C1 segment of cervical spinal cord (tissue), 14 donors: ENCODE data around the gene CACNA1G.

Source experiments
- DNase-seq, 14 donors: peaks; one replicate each; lab custom pipeline; 2025; lab: John Stamatoyannopoulos, UW

CACNA1G gene

DNA sequence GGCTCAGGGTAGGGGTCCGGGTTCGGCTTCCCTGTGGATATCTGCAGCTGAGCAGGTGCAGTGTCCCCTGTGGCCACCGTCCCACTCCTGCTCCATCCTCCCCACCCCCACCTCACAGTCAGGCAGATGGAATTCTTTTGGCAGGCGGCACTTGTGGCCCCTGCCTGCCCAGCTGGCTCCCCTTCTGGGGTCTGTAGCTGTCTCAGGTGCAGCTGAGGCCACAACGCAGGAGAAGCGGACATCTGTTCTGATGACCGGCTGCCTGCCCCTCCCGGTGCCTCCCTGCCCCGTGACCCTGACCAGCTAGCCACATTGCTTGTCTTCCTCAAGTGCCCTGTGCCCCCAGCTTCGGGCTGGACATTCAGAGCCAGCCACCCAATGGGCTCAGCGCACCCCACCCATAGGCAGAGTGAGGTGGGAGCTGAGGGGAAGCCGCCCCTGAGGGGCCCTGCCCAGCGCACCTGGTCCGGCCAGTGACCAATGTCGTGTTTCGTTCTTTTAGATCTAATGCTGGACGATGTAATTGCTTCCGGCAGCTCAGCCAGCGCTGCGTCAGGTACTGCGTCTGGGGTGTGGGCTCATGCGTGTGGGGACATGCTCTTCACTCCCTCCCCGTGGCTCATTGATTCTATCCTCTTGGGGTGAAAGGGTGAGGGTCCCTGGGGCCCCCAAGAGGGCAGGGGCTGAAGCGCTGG, 49.0 kb downstream of the CACNA1G start:
- no peak for DNase-seq

DNA sequence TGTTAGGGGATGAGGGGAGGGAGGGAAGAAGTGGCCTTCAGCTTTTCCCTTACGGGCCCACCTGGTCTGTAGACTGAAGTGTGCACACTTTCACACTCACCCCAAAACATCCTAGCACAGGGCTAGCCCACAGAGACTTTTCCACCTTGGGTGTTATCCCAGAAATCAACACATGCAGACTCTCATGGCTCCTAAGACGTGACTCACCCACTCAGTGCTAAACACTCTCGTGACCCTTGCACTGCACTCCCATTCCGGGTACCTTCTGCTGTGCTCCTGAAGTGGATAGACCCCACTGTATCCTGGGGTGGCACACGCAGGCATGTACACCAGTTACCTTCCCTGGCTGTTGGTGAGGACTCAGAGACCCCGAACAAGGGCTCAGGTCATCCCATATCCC, 51.1 kb downstream of the CACNA1G start:
- DNase-seq, result no peak

DNA sequence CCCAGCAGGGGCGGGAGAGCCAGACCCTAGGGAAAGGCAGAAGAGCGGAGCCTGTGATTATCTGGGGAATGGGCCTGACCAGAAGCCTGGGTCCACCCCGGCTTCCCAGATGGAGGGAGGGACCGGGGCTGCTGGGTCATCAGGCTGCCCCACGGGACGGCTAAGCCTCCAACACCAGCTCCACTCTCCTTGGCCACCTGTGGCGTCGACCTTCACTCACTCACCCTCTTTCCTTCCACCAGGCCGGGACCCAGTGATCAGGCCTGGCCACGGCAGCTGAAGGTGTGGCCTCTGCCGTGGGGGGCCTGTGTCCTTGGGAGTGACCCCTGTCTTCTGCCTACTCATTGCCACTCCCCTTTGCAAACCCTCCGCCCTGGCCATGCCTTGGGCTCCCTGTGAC, 51.8 kb downstream of the CACNA1G start:
- DNase-seq, result no peak

DNA sequence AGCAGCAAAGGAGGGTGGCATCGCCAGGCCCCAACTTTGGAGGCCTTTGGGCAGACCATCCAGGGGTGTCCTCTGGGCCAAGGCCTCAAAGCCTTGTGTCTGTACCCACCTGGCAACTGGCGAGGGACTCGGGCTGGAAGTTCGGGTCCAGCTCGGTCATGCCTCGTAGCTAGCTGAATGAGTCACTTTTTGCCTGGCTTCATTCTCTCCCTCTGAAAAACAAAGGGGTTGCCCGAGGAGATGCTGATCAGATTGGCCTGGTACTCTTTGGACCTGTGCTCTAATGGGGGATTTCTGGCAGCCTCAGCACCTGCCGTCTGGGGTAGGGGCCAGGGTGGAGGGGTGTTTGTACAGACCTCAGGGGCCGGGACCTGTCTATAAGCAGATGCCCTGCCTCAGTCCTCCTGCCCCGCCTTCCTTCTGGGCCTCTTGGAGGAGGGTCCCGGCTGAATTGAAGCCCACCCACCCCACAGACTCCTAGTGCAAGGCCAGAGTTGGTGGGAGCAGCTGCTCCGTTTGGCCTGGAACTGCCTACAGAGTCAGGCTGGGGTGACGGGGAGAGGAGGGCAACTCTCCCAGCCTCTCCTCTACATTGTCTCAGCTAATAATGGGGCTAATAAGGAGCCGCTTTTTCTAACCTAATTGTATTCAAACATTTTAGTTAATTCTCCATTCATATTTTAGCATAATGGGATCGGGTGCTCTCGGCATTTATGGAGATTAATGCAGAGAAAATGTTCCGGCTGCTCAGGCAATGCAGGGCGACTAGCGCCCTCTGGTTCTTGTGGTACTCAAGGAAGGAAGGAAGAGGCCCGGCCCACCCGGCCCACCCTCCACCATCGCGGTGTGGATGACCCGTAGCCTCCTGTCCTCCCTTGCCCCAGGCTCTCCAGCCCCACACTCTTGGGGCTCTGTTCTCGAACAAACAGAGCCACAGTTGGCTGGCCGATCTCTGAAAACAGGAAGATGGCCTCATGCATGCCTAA, 52.8 kb downstream of the CACNA1G start:
- DNase-seq, result no peak

DNA sequence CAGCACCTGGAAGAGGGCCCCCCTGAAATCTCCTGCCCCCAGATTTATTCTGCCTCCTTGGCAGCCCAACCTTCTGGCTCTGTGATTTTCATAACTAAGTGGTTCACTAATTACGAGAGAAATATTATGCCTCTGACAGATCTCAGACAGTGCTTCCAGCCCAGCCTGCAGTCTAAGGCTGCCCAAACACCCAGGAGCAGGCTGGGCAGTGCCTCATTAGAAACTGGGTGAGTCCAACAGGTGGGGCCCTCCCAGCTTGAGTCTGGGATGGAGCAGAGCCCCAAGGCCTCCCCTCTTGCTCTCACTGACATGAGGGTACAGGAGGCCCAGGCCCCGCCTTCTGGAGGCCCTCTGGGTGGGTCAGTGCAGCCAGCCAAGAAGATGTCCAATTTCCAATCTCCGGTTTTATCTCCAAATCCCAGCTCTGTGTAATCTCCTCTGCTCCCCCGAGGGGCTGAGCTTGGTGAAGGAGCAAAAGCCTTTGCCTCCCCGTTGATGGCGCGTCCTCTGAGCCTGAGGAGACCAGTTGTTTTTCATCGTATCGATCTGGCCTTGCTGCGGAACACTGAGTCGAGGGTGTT, 54.0 kb downstream of the CACNA1G start:
- DNase-seq, result no peak

DNA sequence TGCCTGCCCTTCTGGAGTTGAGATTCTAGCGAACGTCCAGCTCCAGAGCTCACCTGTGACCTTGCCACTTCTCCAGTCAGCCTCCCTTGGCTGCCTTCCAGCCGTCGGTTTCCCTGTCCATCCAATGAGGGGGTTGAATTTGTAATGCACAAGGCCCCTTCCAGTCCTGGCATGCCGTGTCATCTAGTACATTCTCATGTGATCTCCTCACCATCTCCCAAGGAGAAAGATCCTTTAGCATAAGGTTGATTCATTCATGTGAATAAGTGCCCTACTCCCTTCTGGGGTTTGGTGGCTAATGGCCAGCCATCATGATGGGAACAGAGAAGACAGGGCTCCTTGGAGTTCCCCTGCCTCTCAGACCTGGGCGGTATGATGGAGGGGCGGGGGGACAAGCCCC, 55.3 kb downstream of the CACNA1G start:
- no peak for DNase-seq

DNA sequence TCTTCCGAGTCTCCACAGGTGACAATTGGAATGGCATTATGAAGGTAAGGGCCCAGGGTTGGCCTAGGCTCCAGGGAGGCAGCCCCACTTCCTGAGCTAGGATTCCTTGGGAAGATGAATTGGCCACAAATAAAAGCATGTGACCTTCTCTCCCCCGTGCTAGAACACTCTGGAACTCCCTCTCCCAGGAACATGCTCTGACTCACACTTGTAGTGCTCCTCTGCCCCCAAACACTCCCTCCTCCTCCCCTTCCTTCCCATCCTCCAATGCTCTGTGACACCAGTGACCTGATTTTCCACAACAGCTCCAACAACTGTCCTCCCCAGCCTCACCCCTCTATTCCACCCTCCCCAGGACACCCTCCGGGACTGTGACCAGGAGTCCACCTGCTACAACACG, 57.8 kb downstream of the CACNA1G start:
- DNase-seq, result no peak

DNA sequence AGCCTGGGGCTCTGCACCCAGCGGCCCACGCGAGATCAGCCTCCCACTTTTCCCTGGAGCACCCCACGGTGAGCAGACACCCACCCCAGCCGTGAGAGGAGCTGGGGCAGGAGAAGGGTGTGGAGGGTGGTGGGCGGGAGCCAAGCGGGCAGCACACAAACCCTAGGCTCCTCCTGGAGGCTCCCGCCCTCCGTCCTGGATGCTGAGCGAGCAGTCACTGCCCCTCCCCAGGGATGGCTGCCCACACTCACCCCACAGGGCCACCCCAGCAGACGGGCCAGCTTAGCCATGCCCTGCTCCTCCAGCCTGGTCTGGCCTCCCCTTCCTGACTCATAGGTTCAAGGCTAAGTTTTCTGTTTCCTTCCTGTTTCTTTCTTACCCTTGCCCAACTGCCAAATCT, 58.4 kb downstream of the CACNA1G start:
- DNase-seq, result no peak

DNA sequence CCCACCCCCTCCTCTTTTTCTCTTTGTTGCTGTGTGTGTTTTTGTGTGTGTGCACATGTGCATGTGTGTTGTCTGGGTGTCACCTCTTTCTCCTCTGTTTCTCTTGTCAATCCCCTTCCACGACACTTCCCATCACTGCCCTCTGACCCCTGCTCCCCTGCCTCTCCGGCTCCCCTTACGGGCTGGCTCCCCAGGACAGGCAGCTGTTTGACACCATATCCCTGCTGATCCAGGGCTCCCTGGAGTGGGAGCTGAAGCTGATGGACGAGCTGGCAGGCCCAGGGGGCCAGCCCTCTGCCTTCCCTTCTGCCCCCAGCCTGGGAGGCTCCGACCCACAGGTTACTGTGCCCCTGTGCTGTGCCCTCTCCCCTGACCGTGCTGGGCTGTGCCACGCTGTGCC, 59.0 kb downstream of the CACNA1G start:
- DNase-seq, result no peak

DNA sequence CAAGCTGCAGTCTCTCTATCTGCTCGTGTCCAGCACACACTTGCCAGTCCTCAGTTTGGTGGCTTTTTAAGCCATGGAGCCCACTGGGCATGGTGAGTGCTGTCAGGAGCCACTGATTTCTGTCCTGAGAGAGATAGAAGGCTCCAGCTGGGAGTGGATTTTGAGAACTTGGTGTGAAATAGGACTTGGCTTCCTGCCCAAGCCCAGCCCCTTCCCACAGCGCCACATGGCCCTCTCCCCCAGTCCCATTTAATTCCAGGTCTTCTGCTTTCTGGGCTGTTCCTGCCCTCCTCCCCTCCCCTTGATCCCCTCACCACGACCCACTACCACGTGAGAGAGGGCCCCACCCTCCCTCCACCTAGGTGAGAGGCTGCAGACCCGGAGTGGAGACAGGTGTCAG, 59.7 kb downstream of the CACNA1G start:
- DNase-seq, result no peak

DNA sequence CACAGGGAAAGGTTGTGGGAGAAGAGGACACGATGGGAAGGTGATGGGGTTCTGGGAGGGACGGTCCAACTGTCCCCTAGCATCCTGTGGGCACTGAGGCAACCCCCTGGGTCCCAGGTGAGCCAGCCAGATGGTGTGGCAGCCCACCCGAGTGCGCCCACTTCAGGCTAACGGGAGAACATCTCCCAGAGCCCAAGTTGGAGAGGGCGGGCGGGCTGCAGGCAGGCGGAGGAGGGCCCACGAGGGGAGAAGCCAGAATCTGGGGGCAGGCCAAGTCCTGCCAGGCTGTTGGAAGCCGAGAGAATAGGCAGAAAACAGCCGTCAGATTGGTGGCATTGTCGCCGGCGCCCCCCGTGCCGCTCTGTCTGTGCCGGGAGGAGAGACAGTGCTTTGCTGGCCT, 60.3 kb downstream of the CACNA1G start:
- DNase-seq, result peak in 1 of 14 donors; percentile 51

DNA sequence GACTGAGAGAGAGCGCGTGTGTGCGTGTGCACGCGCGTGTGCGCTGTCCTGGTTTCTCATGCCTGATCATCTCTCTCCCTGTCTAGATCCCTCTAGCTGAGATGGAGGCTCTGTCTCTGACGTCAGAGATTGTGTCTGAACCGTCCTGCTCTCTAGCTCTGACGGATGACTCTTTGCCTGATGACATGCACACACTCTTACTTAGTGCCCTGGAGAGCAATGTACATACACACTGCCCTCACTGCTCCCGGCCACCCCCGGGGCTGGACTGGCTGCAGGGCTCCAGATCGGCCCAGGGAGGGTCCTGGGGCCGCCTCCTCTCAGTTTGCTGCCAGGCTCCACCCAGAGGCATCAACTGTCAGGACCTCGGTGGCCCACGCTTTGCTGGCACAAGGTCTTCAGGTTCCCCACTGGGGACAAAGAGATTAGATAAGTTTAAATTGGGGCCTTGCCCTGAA, 61.1 kb downstream of the CACNA1G start:
- peak in 1 of 14 donors; percentile 34 for DNase-seq

DNA sequence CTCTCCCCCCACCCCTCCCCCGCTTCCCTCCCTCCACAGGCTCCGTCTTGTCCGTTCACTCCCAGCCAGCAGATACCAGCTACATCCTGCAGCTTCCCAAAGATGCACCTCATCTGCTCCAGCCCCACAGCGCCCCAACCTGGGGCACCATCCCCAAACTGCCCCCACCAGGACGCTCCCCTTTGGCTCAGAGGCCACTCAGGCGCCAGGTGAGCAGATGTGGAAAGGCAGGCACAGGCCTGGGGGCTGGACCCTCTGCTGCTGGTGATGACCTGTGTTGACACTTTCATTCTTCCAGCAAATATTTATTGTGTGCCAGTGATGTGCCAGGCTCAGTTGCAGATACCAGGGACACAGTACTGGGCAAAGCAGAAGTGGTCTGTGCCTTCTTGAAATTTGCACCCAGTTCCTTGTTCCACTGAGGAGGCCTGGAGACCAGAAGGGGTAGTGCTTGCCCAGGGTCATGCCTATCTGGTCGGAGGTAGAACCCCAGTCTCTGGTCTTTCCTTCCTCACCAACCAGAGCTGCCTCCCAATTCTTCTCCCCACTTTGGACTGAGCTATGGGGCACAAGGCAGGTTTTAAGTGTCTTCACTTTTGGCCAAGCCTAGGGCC, 63.9 kb downstream of the CACNA1G start:
- peak in 1 of 14 donors; percentile 17 for DNase-seq

DNA sequence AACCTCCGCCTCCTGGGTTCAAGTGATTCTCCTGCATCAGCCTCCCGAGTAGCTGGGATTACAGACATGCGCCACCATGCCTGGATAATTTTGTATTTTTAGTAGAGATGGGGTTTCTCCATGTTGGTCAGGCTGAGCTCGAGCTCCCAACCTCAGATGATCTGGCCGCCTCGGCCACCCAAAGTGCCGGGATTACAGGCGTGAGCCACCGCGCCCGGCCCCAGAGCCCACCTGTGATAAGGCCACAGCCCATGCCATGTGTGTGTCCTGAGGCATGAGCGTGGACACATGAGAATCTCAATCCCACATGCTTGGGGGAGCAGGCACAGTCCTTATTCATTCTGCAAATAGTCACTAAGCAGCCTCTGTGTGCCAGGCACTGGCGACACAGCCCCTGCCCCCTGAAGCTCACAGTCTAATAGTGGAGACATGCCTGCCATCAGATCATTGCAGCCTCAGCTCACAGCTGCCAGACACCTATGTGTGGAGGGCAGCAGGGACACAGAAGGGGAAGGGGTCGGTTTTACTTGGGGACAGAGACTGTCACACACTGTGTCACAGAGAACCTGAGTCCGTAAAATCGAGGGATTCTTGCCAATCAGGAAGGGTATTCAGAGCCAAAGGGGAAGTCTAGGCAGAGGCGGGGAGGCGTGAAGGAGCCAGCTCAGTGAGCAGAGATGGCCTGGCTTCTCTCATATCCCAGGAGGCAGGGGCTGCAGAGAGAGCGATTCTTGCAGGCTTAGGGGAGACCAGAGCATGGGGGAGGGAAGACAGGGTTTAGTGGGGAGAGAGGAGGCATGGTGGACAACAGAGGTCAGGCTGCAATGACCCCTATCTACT, 64.7 kb downstream of the CACNA1G start:
- DNase-seq, result no peak

DNA sequence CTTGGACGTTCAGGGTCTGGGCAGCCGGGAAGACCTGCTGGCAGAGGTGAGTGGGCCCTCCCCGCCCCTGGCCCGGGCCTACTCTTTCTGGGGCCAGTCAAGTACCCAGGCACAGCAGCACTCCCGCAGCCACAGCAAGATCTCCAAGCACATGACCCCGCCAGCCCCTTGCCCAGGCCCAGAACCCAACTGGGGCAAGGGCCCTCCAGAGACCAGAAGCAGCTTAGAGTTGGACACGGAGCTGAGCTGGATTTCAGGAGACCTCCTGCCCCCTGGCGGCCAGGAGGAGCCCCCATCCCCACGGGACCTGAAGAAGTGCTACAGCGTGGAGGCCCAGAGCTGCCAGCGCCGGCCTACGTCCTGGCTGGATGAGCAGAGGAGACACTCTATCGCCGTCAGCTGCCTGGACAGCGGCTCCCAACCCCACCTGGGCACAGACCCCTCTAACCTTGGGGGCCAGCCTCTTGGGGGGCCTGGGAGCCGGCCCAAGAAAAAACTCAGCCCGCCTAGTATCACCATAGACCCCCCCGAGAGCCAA, 65.6 kb downstream of the CACNA1G start:
- DNase-seq, result peak in 7 of 14 donors; percentile 9 to 57 (median 22)

DNA sequence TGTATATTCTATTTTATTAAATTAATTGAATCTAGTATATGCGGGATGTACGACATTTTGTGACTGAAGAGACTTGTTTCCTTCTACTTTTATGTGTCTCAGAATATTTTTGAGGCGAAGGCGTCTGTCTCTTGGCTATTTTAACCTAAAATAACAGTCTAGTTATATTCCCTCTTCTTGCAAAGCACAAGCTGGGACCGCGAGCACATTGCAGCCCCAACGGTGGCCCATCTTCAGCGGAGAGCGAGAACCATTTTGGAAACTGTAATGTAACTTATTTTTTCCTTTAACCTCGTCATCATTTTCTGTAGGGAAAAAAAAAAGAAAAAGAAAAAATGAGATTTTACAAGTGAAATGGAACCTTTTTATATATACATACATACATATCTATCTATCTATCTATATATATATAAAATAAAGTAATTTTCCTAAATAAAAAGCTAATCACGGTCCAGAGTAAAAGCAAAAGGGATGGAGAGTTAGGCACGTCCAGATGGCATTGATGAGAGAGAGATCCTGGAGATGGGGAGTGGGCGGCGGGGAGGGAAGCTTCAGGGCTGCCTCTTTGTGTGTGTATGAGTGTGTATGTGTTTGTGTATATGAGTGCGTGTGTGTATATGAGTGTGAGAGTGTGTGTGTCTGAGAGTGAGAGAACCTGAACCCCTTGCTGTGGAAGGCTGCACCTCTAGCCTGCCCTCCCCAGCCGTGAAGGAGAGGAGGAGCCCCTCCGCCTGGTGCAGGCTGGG, 66.7 kb downstream of the CACNA1G start:
- no peak for DNase-seq

DNA sequence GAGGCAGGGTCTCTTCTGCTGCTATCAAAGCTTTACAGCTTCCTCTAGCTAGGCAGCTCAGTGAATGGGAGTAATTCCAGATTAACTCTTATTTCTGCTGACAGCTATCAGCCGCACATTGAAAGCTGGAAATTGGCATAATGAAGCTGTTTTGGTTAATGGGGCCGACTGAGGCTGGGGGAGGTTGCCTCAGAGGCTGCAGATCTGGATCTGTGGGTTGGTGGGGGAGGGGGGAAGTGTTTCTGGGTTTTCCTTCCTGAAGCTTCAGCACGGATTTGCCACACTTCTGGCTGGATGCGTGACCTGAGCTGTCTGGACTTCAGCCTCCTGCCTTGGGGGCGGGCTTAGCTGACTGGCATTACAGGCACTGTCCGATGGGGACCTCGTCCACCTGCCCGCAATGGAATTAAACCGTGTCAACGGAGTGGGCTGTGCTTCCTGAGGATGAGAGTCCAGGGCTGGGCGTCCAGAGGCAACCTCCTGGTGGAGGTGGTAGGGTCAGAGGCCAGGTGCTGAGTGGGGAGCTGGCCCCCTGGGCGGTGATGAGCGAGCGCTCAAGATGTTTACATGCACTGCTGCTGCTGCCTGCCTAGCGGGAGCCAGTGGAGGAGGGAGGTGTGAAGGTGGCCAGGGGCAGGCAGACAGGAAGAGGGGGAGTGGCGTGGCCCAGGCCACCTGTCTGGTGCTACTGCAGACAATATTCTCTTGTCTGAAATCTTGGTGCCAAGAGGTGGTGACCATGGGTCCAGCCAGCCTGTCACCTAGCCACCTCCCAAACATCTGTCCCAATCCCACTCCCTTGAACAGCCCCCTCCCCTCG, 67.5 kb downstream of the CACNA1G start:
- DNase-seq, result no peak

DNA sequence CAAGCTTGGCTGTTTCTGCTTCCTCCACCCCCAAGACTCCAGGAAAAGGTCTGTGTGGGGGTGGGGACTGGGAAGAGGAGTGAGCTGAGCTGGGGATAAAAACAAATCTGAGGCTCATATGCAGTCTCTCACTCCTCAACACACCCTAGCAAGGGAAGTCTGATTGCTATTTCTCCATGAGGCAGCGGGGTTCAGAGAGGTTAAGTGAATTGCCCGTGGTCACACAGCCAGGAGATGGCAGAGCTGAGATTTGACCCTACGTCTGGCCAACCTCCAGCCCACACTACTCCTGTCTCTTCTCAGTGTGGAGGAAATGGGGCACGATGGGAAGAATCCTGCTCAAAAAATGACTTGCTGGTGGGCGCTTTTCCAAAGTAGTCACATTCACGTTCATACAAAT, 69.4 kb downstream of the CACNA1G start:
- no peak for DNase-seq
